SU-DHL-6 (cell line): ENCODE measurements around the gene LUC7L.
"Not testable (repeated sequence)": the region's sequence is repeated elsewhere in the genome, so short reads cannot be mapped to it uniquely, and the experiment has no call there.

Source experiments
- H2AFZ ChIP-seq: fragments of 200-600 bp; sonication (generic); 2 replicates; pipeline ENCODE4 v1.6.1; 2014; ENCODE audit warnings: low read depth, mild to moderate bottlenecking, moderate library complexity, mixed read lengths, antibody characterized with exemption, low read length; ENCODE audit not compliant: severe bottlenecking
- H3F3A ChIP-seq: fragments of 200-600 bp; shearing (Covaris generic); 2 replicates; pipeline ENCODE4 v1.6.0; 2016; ENCODE audit warnings: antibody characterized with exemption, mild to moderate bottlenecking; ENCODE audit not compliant: insufficient read depth
- H3K27ac ChIP-seq: fragments of 200-600 bp; sonication (generic); 2 replicates; pipeline ENCODE4 v1.5.1; 2016; ENCODE audit warnings: low read depth, mild to moderate bottlenecking, low read length, moderate library complexity, mixed read lengths
- H3K27me3 ChIP-seq: fragments of 200-600 bp; sonication (generic), shearing (Covaris generic); 2 replicates; pipeline ENCODE4 v1.6.0; 2014; ENCODE audit warnings: mild to moderate bottlenecking, low read length
- H3K36me3 ChIP-seq: fragments of 200-600 bp; sonication (generic); 2 replicates; pipeline ENCODE4 v1.6.1; 2014; ENCODE audit warnings: mild to moderate bottlenecking, low read length, mixed read lengths
- H3K4me2 ChIP-seq: fragments of 300-600, 200-600 bp; shearing (Covaris generic), sonication (generic); 2 replicates; pipeline ENCODE4 v1.6.0; 2014; ENCODE audit warnings: low read length, low read depth, mild to moderate bottlenecking; ENCODE audit not compliant: poor library complexity, severe bottlenecking
- H3K4me3 ChIP-seq: fragments of 200-600 bp; sonication (generic); 2 replicates; pipeline ENCODE4 v1.5.1; 2014; ENCODE audit warnings: antibody characterized with exemption, low read length, mild to moderate bottlenecking, mixed read lengths; ENCODE audit not compliant: insufficient read depth, poor library complexity, severe bottlenecking
- H3K79me2 ChIP-seq: fragments of 200-600 bp; sonication (generic); 2 replicates; pipeline ENCODE4 v1.6.1; 2014; ENCODE audit warnings: mild to moderate bottlenecking, low read length, moderate library complexity; ENCODE audit not compliant: insufficient read depth
- H3K9ac ChIP-seq: fragments of 200-600 bp; sonication (generic); 2 replicates; pipeline ENCODE4 v1.7.0; 2014; ENCODE audit warnings: mild to moderate bottlenecking, low read length
- H3K9me2 ChIP-seq: fragments of 200-600 bp; sonication (generic); replicated peaks from 2 replicates; pipeline ENCODE4 v1.6.1; 2014; ENCODE audit warnings: low read length; ENCODE audit not compliant: insufficient read depth
- H3K9me3 ChIP-seq: fragments of 200-600 bp; sonication (generic); 2 replicates; pipeline ENCODE4 v1.6.1; 2014; ENCODE audit warnings: low read length, mixed read lengths; ENCODE audit not compliant: insufficient read depth
- H4K20me1 ChIP-seq: fragments of 200-600 bp; sonication (generic); 2 replicates; pipeline ENCODE4 v1.6.1; 2014; ENCODE audit warnings: low read depth, mild to moderate bottlenecking, antibody characterized with exemption, low read length, moderate library complexity, mixed read lengths
- CTCF ChIP-seq: fragments of 200-600 bp; sonication (generic); IDR thresholded peaks from one replicate; pipeline ENCODE4 v1.5.1; 2017; ENCODE audit warnings: antibody characterized with exemption, mild to moderate bottlenecking, low read length, moderate library complexity; ENCODE audit not compliant: insufficient read depth, poor library complexity, severe bottlenecking
- EZH2phosphoT487 ChIP-seq: fragments of 200-600 bp; sonication (generic), shearing (Covaris generic); conservative IDR thresholded peaks from 2 replicates; pipeline ENCODE4 v1.6.1; 2018; ENCODE audit warnings: mild to moderate bottlenecking, antibody characterized with exemption, low read length, moderate library complexity, mixed read lengths

The LUC7L gene

GRCh38 chr16:259226-259625 lies 30.0 kb upstream of the LUC7L start:
- Histone ChIP-seq H3K27ac (no peak overlapping the region), H3K79me2 (no peaks in the 10 kb centered on the region), H3K4me3 (no peak overlapping the region), H4K20me1 (no peaks in the 10 kb centered on the region), H3K9me3 (no peaks in the 10 kb centered on the region), H3F3A (no peaks in the 10 kb centered on the region), H3K27me3 (no peaks in the 10 kb centered on the region), H3K9ac (no peak overlapping the region), H3K36me3 (no peaks in the 10 kb centered on the region), H2AFZ (no peak overlapping the region), H3K9me2 (no peaks in the 10 kb centered on the region), H3K4me2 (no peak overlapping the region)
- TF ChIP-seq EZH2phosphoT487 (no peak), CTCF (no peak)

DNA sequence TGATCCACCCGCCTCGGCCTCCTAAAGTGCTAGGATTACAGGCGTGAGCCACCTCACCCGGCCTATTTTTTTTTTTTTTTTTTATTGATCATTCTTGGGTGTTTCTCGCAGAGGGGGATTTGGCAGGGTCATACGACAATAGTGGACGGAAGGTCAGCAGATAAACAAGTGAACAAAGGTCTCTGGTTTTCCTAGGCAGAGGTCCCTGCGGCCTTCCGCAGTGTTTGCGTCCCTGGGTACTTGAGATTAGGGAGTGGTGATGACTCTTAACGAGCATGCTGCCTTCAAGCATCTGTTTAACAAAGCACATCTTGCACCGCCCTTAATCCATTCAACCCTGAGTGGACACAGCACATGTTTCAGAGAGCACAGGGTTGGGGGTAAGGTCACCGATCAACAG lies 28.8 kb upstream of the LUC7L start:
- not testable (repeated sequence) for H3K27ac ChIP-seq, H3K4me2 ChIP-seq, H3K9me3 ChIP-seq, H3K9me2 ChIP-seq, H2AFZ ChIP-seq, H4K20me1 ChIP-seq, H3K4me3 ChIP-seq, H3K27me3 ChIP-seq, H3K79me2 ChIP-seq, H3K9ac ChIP-seq, H3F3A ChIP-seq, H3K36me3 ChIP-seq

DNA sequence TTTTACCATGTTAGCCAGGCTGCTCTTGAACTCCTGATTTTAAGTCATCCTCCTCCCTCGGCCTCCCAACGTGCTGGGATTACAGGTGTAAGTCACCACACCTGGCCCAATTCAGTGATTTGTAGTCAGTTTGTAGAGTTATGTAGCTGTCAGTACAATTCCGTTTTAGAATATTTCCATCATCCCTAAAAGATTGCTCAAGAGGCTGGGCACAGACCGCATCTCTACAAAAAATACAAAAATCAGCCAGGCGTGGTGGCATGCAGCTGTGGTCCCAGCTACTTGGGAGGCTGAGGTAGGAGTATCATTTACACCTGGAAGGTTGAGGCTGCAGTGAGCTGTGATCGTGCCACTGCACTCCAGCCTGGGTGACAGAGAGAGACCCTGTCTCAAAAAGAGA lies 25.9 kb upstream of the LUC7L start:
- H3K9me3 ChIP-seq = no peaks in the 10 kb centered on the region
- no peak for TF ChIP-seq CTCF
- no peak for TF ChIP-seq EZH2phosphoT487
- no peak overlapping the region for H3K9ac ChIP-seq
- H3K9me2 ChIP-seq = no peaks in the 10 kb centered on the region
- H2AFZ ChIP-seq = no peak overlapping the region
- H3K4me2 ChIP-seq = no peak overlapping the region
- no peak overlapping the region for H3K27ac ChIP-seq
- no peaks in the 10 kb centered on the region for H3F3A ChIP-seq
- H3K27me3 ChIP-seq = no peaks in the 10 kb centered on the region
- no peaks in the 10 kb centered on the region for H4K20me1 ChIP-seq
- H3K36me3 ChIP-seq = no peaks in the 10 kb centered on the region
- H3K79me2 ChIP-seq = no peaks in the 10 kb centered on the region
- H3K4me3 ChIP-seq = no peak overlapping the region

- Histone ChIP-seq H3K9me2 (no peaks in the 10 kb centered on the region), H3F3A (no peaks in the 10 kb centered on the region), H3K27me3 (no peaks in the 10 kb centered on the region), H3K27ac (no peak overlapping the region), H3K79me2 (no peaks in the 10 kb centered on the region), H3K4me2 (no peak overlapping the region), H4K20me1 (no peaks in the 10 kb centered on the region), H3K9ac (no peak overlapping the region), H3K9me3 (no peaks in the 10 kb centered on the region), H3K36me3 (no peaks in the 10 kb centered on the region), H2AFZ (no peak overlapping the region), H3K4me3 (no peak overlapping the region)
- TF ChIP-seq EZH2phosphoT487 (no peak), CTCF (no peak)
Measured at GRCh38 chr16:254461-254860, 25.2 kb upstream of the LUC7L start.
